Urinary bladder (tissue), 4 donors: ENCODE results near the gene NCKAP5. TPM values are rescaled to one million over a fixed set of nuclear protein-coding genes. Genes with fewer than 3 reads are reported as not detected.

Source experiments
- DNase-seq: peaks from one replicate; pipeline ENCODE4 v3.0.0-alpha.2; 2015; ENCODE audit errors: extremely low spot score
- H3K27ac ChIP-seq: one replicate; pipeline ENCODE4 v1.5.1; 2013; ENCODE audit warnings: low read depth, mild to moderate bottlenecking, moderate library complexity
- H3K36me3 ChIP-seq: one replicate; pipeline ENCODE4 v1.6.1; 2013; ENCODE audit warnings: mild to moderate bottlenecking, moderate library complexity; ENCODE audit not compliant: insufficient read depth
- H3K4me1 ChIP-seq: one replicate; pipeline ENCODE4 v1.6.1; 2013; ENCODE audit warnings: mild to moderate bottlenecking, moderate library complexity; ENCODE audit not compliant: insufficient read depth
- H3K4me3 ChIP-seq: one replicate; pipeline ENCODE4 v1.5.1; 2013; ENCODE audit warnings: low read depth, low read length
- WGBS: extraction: QIAGEN DNeasy Blood & Tissue Kit; methylation state at CpG from one replicate; pipeline ENCODE4 v1.1.7; 2013; 5-methylcytosine and 5-hydroxymethylcytosine counted together
- polyA plus RNA-seq: library from polyadenylated mRNA; stranded (reverse); fragments of 200-250 nt; gene quantifications from one replicate; pipeline ENCODE4 v1.2.3, GENCODE V29; 2013
- total RNA-seq: library from RNA; depleted of rRNA; stranded (reverse); fragments of >200 nt; gene quantifications from one replicate; pipeline ENCODE4 v1.2.3, GENCODE V29; 2014
- donor health status: healthy with polysubstance abuse.
- donor health status: healthy.

The NCKAP5 gene
- total and polyA plus RNA-seq, 2 donors: 0.32 to 14.4 TPM

DNA sequence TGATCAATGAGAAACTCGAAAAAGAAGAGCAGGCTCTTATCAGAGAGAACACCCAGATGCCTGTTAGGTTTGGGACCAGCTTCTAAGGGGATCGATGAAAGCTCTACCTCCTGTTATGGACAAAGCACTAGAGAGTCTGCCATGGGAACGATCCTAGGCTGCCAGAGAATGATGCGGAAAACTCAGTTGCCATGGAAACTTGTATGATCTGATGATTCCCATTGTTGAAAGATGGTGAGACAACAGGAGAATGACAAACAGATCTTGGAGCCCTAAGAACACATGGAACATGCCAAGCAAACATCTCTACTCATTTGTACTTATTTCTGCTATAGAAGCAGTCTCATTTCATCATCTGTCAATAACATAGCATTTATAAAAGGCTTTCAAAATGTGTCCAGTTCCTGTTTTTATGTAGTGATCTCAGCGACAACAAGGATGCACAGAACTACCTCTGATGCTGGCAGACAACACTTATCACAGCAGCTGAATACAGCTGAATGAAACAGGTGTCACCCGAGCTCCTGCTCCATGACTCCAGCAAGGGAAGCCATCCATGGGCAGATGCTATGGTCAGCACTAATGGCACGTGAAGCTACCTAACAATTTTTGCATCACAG lies 59.6 kb downstream of the NCKAP5 start:
- Histone ChIP-seq H3K4me3 (no peak overlapping the region), H3K4me1 (no peaks in the 10 kb centered on the region), H3K27ac (no peak overlapping the region), H3K36me3 (no peaks in the 10 kb centered on the region)
- 85% methylated on average over 7 of the region's 7 CpGs for WGBS
- no peak for DNase-seq

DNA sequence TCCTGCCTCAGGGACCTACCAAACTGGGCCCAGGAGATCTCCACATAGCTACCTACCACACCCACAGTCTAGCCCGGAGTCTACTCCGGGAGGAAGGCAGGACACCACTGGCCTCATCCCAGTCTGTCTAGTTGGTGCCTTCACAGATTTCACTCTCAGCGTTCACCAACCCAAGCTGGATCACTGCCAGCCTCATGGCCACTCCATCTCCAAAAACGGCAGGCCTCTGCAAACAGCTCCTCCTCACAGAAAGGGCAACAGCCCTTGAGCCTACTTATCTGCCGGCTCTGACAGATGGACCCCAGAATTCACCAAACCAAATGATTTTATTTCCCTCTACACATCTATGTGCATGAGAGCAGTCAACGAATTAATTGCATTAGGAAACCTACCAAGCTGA lies 61.3 kb downstream of the NCKAP5 start:
- Histone ChIP-seq H3K36me3 (no peaks in the 10 kb centered on the region), H3K27ac (no peak overlapping the region), H3K4me3 (no peak overlapping the region), H3K4me1 (no peaks in the 10 kb centered on the region)
- DNase-seq: no peak
- WGBS: 79% methylated on average over 6 of the region's 6 CpGs

DNA sequence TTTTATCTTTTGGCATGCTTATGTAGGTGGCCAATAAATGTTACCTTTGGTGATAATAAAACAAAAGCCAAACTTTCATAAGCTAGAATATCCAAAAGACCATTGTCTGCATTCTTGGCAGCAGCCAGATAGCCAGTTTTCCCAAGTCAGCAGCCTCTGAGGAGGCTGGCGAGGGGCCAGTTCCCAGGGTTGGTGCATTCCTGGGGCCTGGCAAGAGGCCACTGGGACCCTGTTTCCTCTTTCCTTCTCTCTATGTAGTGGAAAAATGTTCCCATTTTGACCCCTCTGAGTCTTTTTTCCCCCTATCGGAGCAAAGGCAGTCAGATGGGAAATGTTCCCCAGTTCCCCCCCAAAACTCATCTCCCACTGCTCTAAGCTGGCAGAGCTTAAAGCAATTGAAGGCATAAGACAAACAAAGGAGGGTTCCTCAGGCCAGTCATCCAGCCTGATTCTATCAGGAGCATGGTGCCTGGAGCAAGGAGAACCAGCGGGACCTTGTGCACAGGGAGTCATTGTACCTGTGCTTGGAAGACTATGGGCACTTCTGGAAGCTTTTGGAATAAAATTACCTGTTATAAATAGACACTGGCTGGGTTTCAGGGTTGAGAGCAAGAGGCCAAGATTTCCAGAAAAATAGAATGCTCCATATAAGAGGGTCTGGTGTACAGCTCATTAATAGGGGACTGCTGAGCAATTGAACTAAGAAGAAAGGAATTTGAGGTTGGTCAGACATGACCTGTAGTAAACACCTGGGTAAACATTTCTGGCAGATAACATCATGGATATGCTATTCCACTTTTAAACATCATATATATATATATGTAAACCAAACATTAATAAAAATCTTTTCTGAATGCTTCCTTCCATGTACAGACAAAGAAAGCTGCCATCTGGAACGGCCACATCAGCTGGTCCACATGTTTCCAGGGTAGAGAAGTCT lies 63.4 kb downstream of the NCKAP5 start:
- H3K4me3 ChIP-seq: no peak overlapping the region
- 62% methylated on average over 4 of the region's 4 CpGs for WGBS
- DNase-seq: no peak
- H3K36me3 ChIP-seq: no peaks in the 10 kb centered on the region
- H3K4me1 ChIP-seq: no peaks in the 10 kb centered on the region
- H3K27ac ChIP-seq: no peak overlapping the region

DNA sequence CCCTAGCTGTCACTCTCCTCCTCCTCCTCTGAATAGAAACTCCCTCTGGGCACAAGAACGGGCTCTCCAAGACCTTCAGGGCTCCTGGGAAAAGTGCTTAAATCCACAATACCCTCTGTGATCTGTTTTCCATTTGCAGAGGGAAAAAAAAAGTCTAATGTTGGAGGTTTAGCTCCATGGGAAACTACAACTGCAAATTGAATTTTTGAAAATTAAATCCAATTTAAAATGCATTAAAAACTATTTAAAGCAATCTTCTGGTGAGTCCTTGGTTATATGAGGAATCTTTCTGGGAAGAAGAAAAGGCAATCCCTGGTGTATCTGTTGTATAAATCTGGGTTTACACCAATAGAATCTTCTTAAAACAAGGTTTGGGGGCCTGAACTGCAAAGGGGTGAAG lies 64.3 kb downstream of the NCKAP5 start:
- Histone ChIP-seq H3K27ac (no peak overlapping the region), H3K36me3 (no peaks in the 10 kb centered on the region), H3K4me1 (no peaks in the 10 kb centered on the region), H3K4me3 (no peak overlapping the region)
- WGBS: 79% methylated on average over 1 of the region's 1 CpG
- no peak for DNase-seq

DNA sequence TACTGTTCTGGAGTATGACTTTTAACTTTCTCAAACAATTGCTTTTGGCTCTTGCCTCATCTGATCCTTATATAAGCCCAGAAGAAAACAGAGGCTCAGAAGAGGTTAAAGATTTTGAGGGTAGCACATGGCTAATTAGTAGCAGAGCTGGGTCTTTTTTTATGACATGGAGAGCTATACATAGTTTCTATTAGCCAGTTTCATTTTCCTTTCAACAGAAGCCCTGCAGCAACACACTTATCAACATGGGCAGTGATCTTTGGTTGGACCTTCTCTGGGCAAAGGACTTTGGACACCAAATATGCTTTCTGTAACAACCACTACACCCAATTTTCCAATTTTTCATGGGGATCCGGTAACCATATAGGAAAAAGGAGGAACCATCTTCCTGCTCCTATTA lies 64.9 kb downstream of the NCKAP5 start:
- WGBS: 95% methylated on average over 1 of the region's 1 CpG
- Histone ChIP-seq H3K36me3 (no peaks in the 10 kb centered on the region), H3K4me1 (no peaks in the 10 kb centered on the region), H3K4me3 (no peak overlapping the region), H3K27ac (no peak overlapping the region)
- DNase-seq: no peak

DNA sequence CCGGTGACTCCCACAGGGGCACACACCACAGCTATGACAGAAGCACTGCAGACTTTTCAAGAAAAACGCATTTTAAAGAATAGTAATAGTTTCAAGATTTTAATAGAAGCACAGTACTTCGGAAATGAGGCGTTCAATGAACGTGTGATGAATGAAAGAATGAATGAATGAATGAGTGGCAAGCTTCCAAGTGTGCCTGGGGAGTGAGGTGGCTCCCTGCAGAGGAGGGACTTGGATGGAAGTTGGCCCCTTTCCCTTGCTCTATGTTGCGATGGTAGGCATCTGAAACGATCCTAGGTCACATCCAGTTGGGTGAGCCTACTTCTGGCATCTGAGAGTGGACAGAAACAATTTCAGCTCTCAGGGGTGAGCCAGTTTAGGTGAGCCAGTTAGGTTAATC lies 65.6 kb downstream of the NCKAP5 start:
- Histone ChIP-seq H3K4me1 (no peaks in the 10 kb centered on the region), H3K27ac (no peak overlapping the region), H3K4me3 (no peak overlapping the region), H3K36me3 (no peaks in the 10 kb centered on the region)
- 95% methylated on average over 7 of the region's 7 CpGs for WGBS
- DNase-seq: no peak

GRCh38 chr2:133500917-133501316 lies 67.3 kb downstream of the NCKAP5 start:
- H3K36me3 ChIP-seq: no peaks in the 10 kb centered on the region
- WGBS: 95% methylated on average over 6 of the region's 6 CpGs
- no peak overlapping the region for H3K27ac ChIP-seq
- no peaks in the 10 kb centered on the region for H3K4me1 ChIP-seq
- DNase-seq: no peak
- no peak overlapping the region for H3K4me3 ChIP-seq

DNA sequence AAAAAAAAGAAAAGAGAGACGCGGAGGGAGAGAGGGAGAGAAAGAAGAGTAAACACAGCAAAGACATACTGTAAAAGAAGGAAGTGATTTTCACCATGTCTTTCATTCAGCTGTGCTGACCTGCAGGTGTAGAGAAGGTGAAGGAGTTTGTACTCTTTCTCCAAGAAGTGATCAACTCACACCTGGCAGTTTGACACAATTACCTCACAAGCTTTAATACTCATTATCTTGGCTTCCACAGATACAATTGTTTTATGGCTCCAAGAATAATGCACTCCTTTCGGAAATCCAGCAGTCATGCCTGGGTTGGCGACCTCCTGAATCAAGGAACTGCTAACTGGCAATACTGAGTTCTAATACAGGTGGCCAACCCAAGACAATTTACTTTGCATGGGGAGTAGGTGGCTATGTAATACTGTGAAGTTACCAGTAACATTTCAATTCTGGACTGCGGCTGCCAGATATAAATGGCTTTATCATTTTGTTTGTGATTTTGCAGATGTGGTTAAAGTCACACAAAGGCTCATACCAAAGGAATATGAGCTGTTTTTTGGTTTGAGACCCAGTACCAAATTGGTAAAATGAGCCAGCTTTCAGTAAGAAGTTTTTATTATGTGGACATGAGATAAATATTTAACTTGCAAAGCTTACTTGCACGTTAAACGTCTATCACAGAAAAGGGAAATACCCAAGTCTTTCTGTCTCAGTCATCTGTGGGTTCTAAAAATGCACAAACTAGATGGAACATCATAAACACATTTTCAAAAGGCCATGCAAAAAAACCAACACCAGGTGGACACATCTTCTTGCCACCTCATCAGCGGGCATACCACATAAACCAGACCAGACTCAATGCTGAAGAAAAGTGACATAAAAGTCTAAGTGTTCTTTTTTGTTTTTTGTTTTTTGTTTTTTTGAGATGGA lies 69.3 kb downstream of the NCKAP5 start:
- Histone ChIP-seq H3K36me3 (no peaks in the 10 kb centered on the region), H3K27ac (no peak overlapping the region), H3K4me3 (no peak overlapping the region), H3K4me1 (no peaks in the 10 kb centered on the region)
- no peak for DNase-seq
- 67% methylated on average over 8 of the region's 8 CpGs for WGBS

DNA sequence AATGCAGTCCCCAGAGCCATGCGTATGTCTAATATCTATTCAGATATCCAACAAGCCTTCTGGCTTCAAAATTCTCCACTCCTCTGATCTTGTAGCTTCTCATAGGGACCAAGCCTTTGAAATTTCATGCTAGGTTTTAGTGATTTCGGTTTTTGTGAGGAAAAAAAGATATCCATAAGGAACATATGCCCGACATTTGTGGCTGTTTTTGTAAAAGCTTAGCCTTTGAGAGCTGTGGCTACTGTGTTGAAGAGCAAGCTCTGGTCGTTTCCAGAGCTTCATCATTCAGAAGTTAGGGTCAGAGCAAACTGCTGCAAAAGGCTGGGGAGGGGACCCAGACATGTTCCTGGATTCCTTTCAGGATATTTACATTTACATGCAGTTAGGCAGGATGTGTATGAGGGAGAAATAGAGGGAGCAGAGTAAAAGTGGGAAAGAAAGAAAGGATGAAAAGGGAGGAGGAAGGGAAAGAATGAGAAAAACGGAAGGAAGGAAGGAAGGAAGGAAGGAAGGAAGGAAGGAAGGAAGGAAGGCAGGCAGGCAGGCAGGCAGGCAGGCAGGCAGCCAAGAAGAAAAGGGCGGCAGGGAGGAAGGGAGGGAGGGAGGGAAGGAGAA lies 70.2 kb downstream of the NCKAP5 start:
- Histone ChIP-seq H3K27ac (no peak overlapping the region), H3K4me1 (no peaks in the 10 kb centered on the region), H3K36me3 (no peaks in the 10 kb centered on the region), H3K4me3 (no peak overlapping the region)
- no peak for DNase-seq
- WGBS: 68% methylated on average over 6 of the region's 6 CpGs

- Histone ChIP-seq H3K27ac (no peak overlapping the region), H3K4me1 (no peaks in the 10 kb centered on the region), H3K4me3 (no peak overlapping the region), H3K36me3 (no peaks in the 10 kb centered on the region)
- 69% methylated on average over 3 of the region's 3 CpGs for WGBS
- DNase-seq: no peak
These were observed 70.9 kb downstream of the NCKAP5 start for GRCh38 chr2:133497270-133497893.

DNA sequence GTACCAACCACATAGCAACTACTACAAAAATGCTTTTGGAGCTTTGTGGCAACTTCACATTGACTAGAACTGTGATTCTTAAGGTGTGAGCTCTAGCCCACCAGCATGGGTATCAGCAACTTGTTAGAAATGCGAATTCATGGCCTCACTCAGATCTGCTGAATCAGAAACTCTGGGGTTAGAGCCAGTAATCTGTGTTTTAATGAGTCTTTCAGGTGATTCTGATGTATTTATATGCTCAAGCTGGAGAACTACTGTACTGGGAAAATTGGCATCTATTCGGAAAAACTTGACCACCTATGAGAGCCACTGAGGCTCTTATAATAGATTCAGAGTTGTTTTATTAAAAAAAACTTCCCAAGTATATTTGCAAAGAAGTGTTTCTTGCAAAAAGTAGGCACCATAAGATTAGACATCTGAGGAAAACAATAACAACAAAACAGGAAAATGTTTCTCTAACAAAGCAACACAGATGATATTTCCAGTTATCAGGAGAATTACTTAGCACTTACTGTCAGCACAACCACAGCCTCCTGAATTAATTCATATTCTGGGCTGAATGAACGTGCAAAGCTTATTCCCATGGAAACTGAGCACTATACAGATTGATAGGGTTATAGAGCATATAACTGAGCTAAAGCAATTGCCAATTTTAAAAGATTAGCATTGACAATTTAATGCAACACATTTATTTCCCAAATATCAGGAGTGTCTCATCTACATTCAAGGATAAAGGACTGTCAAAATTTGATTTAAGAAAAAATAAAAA lies 71.6 kb downstream of the NCKAP5 start:
- no peak for DNase-seq
- H3K36me3 ChIP-seq: no peaks in the 10 kb centered on the region
- 89% methylated on average over 3 of the region's 3 CpGs for WGBS
- H3K4me1 ChIP-seq: no peaks in the 10 kb centered on the region
- H3K27ac ChIP-seq: no peak overlapping the region
- H3K4me3 ChIP-seq: no peak overlapping the region

DNA sequence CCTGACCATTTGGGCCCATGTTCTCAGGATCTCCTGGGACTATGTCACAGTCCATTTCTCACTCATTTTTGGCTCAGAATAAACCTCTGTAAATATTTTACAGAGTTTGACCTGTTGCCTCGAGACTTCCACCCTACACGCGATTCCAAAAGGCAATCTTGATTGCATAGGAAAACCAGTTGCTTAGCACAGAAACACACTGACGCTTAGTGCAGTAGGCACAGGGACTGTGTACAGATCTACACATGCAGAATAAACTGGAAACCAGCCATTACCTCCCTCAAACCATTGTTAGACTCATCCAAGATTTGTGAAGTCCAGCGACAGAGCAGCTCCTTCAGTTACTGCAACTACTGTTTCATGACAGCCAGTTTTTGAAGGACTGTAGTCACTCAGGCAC lies 73.0 kb downstream of the NCKAP5 start:
- H3K27ac ChIP-seq: no peak overlapping the region
- H3K36me3 ChIP-seq: no peaks in the 10 kb centered on the region
- H3K4me3 ChIP-seq: no peak overlapping the region
- H3K4me1 ChIP-seq: no peaks in the 10 kb centered on the region
- DNase-seq: no peak
- WGBS: 65% methylated on average over 5 of the region's 5 CpGs
